HEK293T (cell line): Measurements from ENCODE around the gene ASPSCR1.

Source experiments
- CTCF ChIA-PET: fragments of 350-600 bp; formaldehyde crosslinking; extraction: SDS; loops from one replicate; lab custom pipeline; 2021; ENCODE audit warnings: antibody characterized with exemption, inconsistent platforms; lab: Yijun Ruan, JAX
- POLR2A ChIA-PET: fragments of 350-600 bp; formaldehyde crosslinking; extraction: SDS; loops from one replicate; lab custom pipeline; 2020; ENCODE audit warnings: antibody characterized with exemption, inconsistent platforms; lab: Yijun Ruan, JAX
- DNase-seq: peaks from one replicate; pipeline ENCODE4 v3.0.0; 2012; ENCODE audit warnings: mixed read lengths; ENCODE audit errors: extremely low spot score
- ARNT ChIP-seq: fragments of 450-650 bp; IDR thresholded peaks from 2 replicates; pipeline ENCODE4 v1.6.1; 2017; ENCODE audit warnings: mild to moderate bottlenecking
- BHLHE40 ChIP-seq: fragments of 450-650 bp; IDR thresholded peaks from 2 replicates; pipeline ENCODE4 v1.6.1; 2016; ENCODE audit warnings: mild to moderate bottlenecking, moderate library complexity, borderline replicate concordance
- CTBP1 ChIP-seq: fragments of 450-650 bp; IDR thresholded peaks from 2 replicates; pipeline ENCODE4 v1.6.1; 2016; ENCODE audit warnings: borderline replicate concordance
- ELF4 ChIP-seq: fragments of 450-650 bp; IDR thresholded peaks from 2 replicates; pipeline ENCODE4 v1.6.1; 2017; ENCODE audit warnings: antibody characterized with exemption
- FOXA1 ChIP-seq: fragments of 450-650 bp; IDR thresholded peaks from 2 replicates; pipeline ENCODE4 v1.6.1; 2016; ENCODE audit warnings: mild to moderate bottlenecking
- FOXK2 ChIP-seq: fragments of 450-650 bp; IDR thresholded peaks from 2 replicates; pipeline ENCODE4 v1.6.1; 2016; ENCODE audit warnings: mild to moderate bottlenecking
- FOXM1 ChIP-seq: fragments of 450-650 bp; IDR thresholded peaks from 2 replicates; pipeline ENCODE4 v1.6.1; 2017; ENCODE audit warnings: mild to moderate bottlenecking, borderline replicate concordance
- HDGF ChIP-seq: fragments of 450-650 bp; IDR thresholded peaks from 2 replicates; pipeline ENCODE4 v1.6.1; 2017; ENCODE audit warnings: antibody characterized with exemption, borderline replicate concordance
- L3MBTL2 ChIP-seq: fragments of 450-650 bp; conservative IDR thresholded peaks from 2 replicates; pipeline ENCODE4 v1.6.1; 2016; ENCODE audit warnings: mild to moderate bottlenecking
- LEF1 ChIP-seq: fragments of 450-650 bp; IDR thresholded peaks from 2 replicates; pipeline ENCODE4 v1.6.1; 2017; ENCODE audit warnings: mild to moderate bottlenecking, borderline replicate concordance
- NFRKB ChIP-seq: fragments of 450-650 bp; IDR thresholded peaks from 2 replicates; pipeline ENCODE4 v1.6.1; 2016; ENCODE audit warnings: mild to moderate bottlenecking, moderate library complexity
- SP1 ChIP-seq: fragments of 450-650 bp; IDR thresholded peaks from 2 replicates; pipeline ENCODE4 v1.6.1; 2017
- SUZ12 ChIP-seq: fragments of 450-650 bp; IDR thresholded peaks from 2 replicates; pipeline ENCODE4 v1.6.1; 2016; ENCODE audit warnings: mild to moderate bottlenecking
- TARDBP ChIP-seq: fragments of 450-650 bp; IDR thresholded peaks from 2 replicates; pipeline ENCODE4 v1.6.1; 2016
- ZNF384 ChIP-seq: fragments of 450-650 bp; IDR thresholded peaks from 2 replicates; pipeline ENCODE4 v1.6.1; 2016
- TF ChIP-seq, protein P1 (sequence below): fragments of 450-650 bp; IDR thresholded peaks from 2 replicates; pipeline ENCODE4 v1.6.1; 2016

Gene ASPSCR1

GRCh38 chr17:82047379-82047778 is 70.0 kb downstream of the ASPSCR1 start:
- TF ChIP-seq SP1 (no peak), LEF1 (no peak), FOXK2 (no peak), HDGF (no peak), TARDBP (no peak), L3MBTL2 (no peak), ARNT (no peak), ZNF384 (no peak), FOXM1 (no peak), CTBP1 (no peak), FOXA1 (no peak), BHLHE40 (no peak), NFRKB (no peak), ELF4 (no peak), SUZ12 (no peak)
- TF ChIP-seq, protein P1, sequence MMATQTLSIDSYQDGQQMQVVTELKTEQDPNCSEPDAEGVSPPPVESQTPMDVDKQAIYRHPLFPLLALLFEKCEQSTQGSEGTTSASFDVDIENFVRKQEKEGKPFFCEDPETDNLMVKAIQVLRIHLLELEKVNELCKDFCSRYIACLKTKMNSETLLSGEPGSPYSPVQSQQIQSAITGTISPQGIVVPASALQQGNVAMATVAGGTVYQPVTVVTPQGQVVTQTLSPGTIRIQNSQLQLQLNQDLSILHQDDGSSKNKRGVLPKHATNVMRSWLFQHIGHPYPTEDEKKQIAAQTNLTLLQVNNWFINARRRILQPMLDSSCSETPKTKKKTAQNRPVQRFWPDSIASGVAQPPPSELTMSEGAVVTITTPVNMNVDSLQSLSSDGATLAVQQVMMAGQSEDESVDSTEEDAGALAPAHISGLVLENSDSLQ, result no peak
- ChIA-PET CTCF (no interaction called here), POLR2A (no interaction called here)
- no peak for DNase-seq

- POLR2A ChIA-PET, result no interaction called here
These were observed 70.6 kb downstream of the ASPSCR1 start for GRCh38 chr17:82047914-82048570.

DNA sequence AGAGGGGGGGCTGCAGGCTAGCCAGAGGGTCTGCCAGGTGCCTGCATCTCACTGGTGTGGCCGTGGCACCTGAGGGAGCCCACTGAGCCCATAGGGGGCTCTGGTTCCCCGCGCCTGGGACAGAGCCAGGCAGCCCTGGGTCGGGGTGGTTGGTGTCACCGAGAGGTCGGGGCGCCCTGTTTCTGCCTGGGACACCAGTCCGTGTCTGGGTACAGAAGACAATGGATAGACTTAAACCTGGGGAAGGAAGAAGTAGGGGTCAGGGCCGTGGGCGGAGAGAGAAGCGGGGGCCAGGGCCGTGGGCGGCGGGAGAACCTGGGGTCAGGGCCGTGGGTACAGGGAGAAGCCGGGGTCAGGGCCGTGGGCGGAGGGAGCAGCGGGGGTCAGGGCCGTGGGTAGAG is 71.1 kb downstream of the ASPSCR1 start:
- no peak for DNase-seq
- ChIA-PET POLR2A (interaction anchor here (2.4 to 2.7 kb wide), 2 partner anchors 11 to 50 kb away, joined by 7 to 17 read pairs; partner anchors contain the start of genes DCXR and FASN), CTCF (no interaction called here)
- no peak for TF ChIP-seq ARNT
- no peak for TF ChIP-seq ELF4
- no peak for TF ChIP-seq TARDBP
- no peak for TF ChIP-seq ZNF384
- TF ChIP-seq LEF1, result no peak
- no peak for TF ChIP-seq NFRKB
- TF ChIP-seq, protein P1, result no peak

More at GRCh38 chr17:82047914-82048570, 70.6 kb downstream of the ASPSCR1 start:
- CTCF ChIA-PET, result no interaction called here
- no peak for DNase-seq
- TF ChIP-seq ELF4 (no peak), L3MBTL2 (no peak), TARDBP (no peak), ARNT (no peak), LEF1 (no peak), SP1 (no peak), ZNF384 (no peak), HDGF (no peak), BHLHE40 (no peak)
- TF ChIP-seq, protein P1, result no peak

- ChIA-PET POLR2A (interaction anchor here (2.4 to 2.7 kb wide), 2 partner anchors 11 to 49 kb away, joined by 7 to 17 read pairs; partner anchors contain the start of genes DCXR and FASN), CTCF (no interaction called here)
- no peak for TF ChIP-seq TARDBP
- TF ChIP-seq ELF4, result no peak
- TF ChIP-seq, protein P1, result no peak
- TF ChIP-seq SUZ12, result no peak
- TF ChIP-seq CTBP1, result no peak
- no peak for TF ChIP-seq NFRKB
- TF ChIP-seq FOXM1, result no peak
- no peak for TF ChIP-seq ZNF384
- no peak for TF ChIP-seq LEF1
- TF ChIP-seq L3MBTL2, result no peak
- no peak for TF ChIP-seq FOXA1
- TF ChIP-seq FOXK2, result no peak
- TF ChIP-seq HDGF, result no peak
- no peak for TF ChIP-seq ARNT
- no peak for TF ChIP-seq SP1
- DNase-seq, result no peak
These were observed 71.7 kb downstream of the ASPSCR1 start for GRCh38 chr17:82049106-82049505.

GRCh38 chr17:82049521-82049971 is 72.1 kb downstream of the ASPSCR1 start:
- no peak for DNase-seq
- TF ChIP-seq FOXM1 (no peak), FOXK2 (no peak)
- ChIA-PET POLR2A (interaction anchor here (1.8 to 2.7 kb wide), 4 partner anchors 9 to 49 kb away, joined by 4 to 17 read pairs (median 11); partner anchors contain the start of genes DCXR, FASN and RAC3), CTCF (interaction anchor here (1.7 kb wide), 1 partner anchor 12 kb away, joined by 5 read pairs; the partner anchor contains the start of gene DCXR)
